Fibroblast of peridontal ligament (primary cell): ENCODE measurements around the gene PTP4A2.
"Not testable (repeated sequence)": the region's sequence is repeated elsewhere in the genome, so short reads cannot be mapped to it uniquely, and the experiment has no call there.

Experiments used
- DNase-seq: peaks from one replicate; pipeline ENCODE4 v3.0.0-alpha.2; 2010; ENCODE audit errors: extremely low read depth

Gene PTP4A2

GRCh38 chr1:31924839-31925238, 13.3 kb downstream of the PTP4A2 start:
- no peak for DNase-seq

DNA sequence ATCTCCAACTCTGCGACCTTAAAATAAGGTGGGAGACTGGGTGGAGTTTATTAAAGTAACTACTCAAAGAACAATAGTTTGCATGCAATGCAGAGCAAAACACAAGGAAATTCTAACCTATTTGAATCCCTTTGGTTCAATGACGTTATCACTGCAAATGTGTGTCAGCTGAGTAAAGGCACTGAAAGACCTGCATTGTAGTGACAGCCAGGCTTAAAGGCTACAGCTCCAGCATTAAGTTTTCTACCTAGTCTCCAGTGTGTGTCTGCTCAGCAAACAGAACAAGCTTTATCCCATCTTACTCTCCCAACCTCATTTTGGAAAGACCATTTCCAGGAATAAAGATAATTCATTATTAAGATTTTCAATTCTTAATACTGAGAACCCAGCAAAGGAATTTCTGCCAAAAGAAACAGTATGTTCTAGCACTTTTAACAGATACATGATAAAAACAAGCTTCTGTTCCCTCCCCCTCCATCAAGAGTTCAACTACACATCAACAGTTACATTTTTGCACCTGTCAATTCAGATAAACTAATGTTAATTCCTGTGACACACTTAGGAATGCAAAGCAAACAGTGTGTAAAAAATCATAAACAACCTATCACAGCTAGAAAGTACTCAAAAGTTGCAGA, 14.2 kb downstream of the PTP4A2 start:
- no peak for DNase-seq

- peak; percentile 38 for DNase-seq
These were observed 17.2 kb downstream of the PTP4A2 start for GRCh38 chr1:31920956-31921355.

DNA sequence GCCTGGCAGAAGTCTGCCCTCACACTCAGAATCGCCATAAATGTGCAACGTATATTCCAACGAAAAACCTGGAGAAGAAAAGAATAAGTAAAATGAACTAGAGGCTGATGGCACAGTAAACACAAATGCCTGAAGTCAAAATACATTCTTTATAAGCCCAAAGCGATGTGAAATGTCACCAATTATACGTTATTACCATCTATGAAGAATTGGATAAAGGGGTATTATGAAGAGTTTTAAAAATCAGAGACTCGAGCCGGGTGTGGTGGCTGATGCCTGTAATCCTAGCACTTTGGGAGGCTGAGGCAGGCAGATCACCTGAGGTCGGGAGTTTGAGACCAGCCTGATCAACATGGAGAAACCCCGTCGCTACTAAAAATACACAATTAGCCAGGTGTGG, 18.6 kb downstream of the PTP4A2 start:
- no peak for DNase-seq

DNA sequence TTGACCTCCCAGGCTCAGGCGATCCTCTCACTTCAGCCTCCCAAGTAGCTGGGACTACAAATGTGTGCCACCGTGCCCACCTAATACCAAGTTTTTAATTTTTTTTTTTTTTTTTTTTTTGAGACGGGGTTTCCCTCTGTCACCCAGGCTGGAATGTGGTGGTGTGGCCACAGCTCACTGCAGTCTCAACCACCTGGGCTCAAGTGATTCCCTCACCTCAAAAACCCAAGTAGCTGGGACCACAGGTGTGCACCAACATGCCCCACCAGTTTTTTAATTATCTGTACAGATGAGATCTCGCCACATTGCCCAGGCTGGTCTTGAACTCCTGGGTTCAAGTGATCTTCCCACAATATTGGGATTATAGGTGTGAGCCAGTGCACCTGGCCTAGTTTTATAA, 22.7 kb downstream of the PTP4A2 start:
- DNase-seq: no peak

DNA sequence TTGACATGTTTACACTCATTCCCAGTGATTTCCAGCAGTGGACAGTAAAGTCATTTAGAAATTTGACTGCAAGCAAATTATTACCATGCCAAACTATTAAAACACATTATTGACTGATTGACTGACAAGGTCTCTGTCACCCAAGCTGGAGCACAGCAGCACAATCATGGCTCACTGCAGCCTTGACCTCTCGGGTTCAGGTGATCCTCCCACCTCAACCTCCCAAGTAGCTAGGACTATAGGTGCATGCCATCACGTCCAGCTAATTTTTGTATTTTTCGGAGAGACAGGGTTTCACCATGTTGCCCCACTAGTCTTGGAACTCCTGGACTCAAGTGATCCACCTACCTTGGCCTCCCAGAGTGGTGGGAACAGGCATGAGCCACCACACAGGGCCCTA, 24.2 kb downstream of the PTP4A2 start:
- DNase-seq: no peak

GRCh38 chr1:31912839-31913239, 25.3 kb downstream of the PTP4A2 start:
- DNase-seq: no peak

GRCh38 chr1:31911994-31912780, 26.0 kb downstream of the PTP4A2 start:
- DNase-seq: no peak

GRCh38 chr1:31910933-31911332, 27.2 kb downstream of the PTP4A2 start:
- no peak for DNase-seq

- no peak for DNase-seq
These were observed 28.5 kb downstream of the PTP4A2 start for GRCh38 chr1:31909691-31910090.

- no peak for DNase-seq
These were observed 31.6 kb downstream of the PTP4A2 start for GRCh38 chr1:31906557-31906956.

- DNase-seq: no peak
These were observed 32.5 kb downstream of the PTP4A2 start for GRCh38 chr1:31905681-31906080.

- DNase-seq: no peak
These were observed 33.1 kb downstream of the PTP4A2 start for GRCh38 chr1:31905093-31905509.

GRCh38 chr1:31904339-31905092, 33.7 kb downstream of the PTP4A2 start:
- no peak for DNase-seq

DNA sequence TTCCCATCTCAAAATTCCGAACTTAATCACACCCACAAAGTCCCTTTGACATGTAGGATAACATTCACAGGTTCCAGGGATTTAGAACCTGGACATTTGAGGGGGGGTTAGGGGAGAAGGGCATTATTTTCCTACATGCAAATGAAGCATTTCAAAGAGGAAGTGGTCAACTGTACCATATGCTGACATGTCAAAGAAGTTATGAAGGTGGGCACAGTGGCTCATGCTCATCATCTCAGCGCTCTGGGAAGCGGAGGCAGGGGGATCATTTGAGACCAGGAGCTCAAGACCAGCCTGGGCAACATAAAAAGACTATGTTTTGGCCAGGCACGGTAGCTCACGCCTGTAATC, 35.7 kb downstream of the PTP4A2 start:
- DNase-seq: no peak

DNA sequence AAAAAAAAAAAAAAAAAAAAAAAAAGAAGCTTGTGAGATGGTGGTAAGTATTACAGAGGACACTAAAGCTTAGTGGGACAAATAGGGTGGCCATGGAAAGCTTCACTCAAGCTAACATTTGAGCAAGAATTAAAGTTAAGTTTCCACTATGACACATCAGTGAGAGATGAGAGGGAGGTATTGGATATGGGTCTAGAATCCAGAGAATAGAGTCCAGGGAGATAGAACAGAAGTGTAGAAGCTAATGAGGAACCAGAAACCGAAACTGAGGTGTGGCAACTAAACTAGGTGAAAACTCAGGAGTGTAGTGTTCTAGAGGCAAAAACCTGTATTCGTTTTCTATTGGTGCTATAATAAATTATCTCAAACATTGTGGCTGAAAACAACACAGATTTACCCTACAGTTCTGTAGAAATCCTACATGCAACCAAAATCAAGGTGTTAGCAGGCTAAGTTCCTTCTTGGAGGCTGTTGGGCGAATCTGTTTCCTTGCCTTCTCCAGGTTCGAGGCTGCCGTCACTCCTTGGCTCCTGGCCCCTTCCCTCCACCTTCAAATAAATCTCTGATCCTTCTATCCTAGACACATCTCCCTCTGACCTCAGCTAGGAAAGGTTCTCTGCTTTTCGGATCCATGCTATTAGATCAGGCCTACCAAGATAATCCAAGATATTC, 36.2 kb downstream of the PTP4A2 start:
- no peak for DNase-seq

- no peak for DNase-seq
These were observed 37.4 kb downstream of the PTP4A2 start for GRCh38 chr1:31900790-31901189.

DNA sequence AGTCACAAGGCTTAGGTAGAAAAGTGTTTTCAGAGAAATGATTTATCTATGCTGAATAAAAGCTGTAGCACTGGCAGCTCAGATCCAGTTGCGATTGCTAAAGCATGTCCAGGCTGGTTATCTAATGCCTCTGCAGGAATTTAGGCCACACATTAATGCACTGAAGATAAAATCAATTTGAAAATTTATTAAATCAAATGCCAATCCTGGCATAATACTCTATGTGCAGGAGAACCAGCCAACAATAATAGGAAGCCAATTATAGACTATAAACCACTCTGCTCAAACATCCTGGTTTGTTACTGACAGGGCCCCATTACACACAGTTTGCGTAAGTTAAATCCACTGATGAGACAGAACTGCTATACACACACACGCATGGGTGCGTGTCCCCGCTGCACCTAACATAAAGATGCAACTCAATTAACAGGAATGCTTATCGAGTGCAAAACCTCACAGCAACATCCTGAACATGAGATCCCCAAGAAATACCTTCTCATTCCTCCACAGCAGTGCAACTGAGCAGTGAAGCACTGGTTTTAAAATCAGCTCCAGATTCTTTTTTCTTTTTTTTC, 40.6 kb downstream of the PTP4A2 start:
- DNase-seq: peak; percentile 30

GRCh38 chr1:31895474-31896198, 42.5 kb downstream of the PTP4A2 start:
- DNase-seq: not testable (repeated sequence)

DNA sequence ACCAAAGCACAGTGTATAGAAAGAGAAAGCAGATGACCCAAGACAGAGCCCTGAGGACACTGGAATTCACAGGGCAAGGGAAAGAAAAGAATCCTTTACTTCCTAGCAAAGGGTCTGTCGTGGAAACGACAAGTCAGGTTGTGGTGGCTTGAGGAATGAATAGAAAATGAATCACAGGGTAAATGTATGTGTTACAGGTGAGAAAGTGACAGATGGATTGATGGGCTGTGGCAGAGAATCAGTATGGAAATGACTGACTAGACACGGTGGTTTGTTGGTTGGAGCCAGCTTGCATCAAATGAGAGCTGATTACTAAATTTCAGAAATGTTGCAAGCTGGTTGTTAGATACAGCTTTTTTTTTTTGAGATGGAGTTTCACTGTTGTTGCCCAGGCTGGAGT, 46.9 kb downstream of the PTP4A2 start:
- no peak for DNase-seq

GRCh38 chr1:31888291-31888690, 49.9 kb downstream of the PTP4A2 start:
- DNase-seq: no peak
